Colon (tissue), 2 donors: ENCODE results near the gene LCORL.
"Not testable (repeated sequence)": the region's sequence is repeated elsewhere in the genome, so short reads cannot be mapped to it uniquely, and the experiment has no call there.

Source experiments
- FAIRE-seq: peaks from 2 replicates; lab custom pipeline; 2012; peaks lifted over from hg19 to GRCh38; lab: Jason Lieb, UNC
- donor health status: control.
- donor health status: control.

Gene LCORL

DNA sequence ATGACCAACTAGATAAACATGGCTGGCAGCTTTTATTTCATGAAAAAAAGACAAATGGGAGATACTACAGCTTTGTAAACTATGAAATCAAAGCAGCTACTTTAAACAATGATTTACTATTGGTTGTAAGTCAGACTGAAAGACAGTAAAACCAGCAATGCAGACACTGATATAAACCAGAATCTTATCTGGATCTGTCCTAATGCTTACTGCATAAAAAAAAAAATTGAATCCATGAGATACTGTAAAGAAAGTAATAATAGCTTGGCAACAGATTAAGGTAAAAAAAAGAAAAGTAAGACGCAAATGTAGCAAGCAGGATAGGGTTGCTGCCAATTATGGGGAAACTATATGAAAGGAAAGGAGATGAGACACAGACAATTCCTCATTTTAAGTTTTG is 7.3 kb downstream of the LCORL start:
- FAIRE-seq: no peak

DNA sequence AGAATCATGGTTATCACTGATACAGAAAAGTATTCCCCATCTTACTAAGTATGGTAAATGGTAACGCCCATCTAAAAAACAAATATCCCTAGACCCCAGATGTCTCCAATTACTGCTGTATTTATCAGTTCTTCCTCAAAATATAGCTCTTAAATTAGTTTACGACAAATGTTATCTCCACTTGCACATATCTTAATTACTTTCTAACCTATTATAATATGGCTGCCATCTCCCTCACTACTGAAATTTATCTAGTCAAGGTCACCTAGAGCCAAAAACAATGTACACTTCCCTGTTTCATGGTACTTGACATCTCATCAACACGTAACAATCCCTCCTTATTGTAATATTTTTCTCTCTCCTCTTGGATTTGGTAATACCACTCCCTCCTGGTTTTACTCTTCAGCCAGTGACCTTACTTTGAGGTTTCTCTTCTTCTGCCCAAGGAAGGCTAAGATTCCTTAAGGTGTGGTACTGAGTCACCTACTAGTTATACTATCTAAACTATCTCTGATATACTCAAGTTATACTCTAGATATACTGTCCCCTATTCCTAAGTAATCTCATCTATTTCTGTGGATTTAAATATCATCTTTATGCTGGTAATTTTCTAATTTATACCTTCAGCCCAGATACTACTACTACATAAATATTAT is 8.6 kb downstream of the LCORL start:
- peak; percentile 21 for FAIRE-seq

DNA sequence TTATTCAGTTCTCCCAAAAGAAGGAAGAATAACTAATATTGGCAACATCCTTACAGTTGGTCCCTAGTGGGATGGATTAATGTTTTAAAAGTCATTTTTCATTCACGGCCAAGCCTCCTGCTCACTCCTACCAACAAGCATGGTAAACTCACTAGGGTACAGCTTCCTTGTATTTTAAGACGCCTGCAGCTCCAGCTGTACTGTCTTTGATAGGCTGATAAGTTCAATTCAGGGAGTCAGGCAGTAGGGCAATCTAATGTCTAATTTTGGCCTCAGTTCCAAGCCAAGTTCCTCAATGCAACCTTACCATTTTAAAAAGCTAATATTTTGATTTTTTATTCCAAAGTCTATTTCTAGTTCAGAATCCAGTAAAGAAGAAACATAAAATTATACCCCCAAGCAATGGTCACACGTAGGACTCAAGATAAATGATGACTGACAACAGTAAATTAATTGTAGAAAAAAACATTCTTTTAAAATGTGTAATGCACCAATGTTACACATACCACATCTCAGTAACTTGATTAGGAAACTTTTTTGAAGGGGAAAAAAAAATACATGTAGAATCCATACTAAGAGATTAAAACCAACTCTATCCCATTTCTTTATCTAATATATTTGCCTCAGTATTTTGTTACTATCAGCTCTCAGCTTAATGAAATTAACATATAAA is 9.3 kb downstream of the LCORL start:
- FAIRE-seq: no peak

DNA sequence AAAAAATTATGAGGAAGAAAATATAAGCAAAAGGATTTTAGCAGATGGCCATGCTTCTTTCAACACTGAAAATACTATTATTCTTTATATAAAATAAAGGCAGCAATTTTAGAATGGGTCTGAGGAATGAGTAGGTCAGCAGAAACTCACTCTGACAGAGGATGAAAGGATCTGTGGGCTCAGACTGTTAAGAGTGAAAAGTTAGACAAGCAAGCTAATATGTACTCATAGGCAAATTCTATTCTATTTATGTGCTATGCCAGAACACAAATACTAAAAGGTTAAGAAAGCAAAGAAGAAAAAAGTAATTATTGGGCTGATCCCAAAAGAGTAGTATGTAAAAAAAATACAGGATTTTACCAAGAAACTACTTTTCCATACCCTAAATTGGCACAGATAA is 13.9 kb downstream of the LCORL start:
- no peak for FAIRE-seq

DNA sequence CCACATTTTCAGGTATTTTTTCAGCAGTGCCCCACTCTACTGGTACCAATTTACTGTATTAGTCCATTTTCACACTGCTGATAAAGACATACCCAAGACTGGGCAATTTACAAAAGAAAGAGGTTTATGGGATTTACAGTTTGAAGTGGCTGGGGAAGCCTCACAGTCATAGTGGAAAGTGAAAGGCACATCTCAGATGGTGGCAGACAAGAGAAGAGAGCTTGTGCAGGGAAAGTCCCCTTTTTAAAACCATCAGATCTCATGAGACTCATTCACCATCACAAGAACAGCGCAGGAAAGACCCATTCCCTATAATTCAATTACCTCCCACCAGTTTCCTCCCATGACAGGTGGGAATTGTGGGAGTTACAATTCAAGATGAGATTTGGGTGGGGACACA is 15.1 kb downstream of the LCORL start:
- FAIRE-seq: not testable (repeated sequence)

DNA sequence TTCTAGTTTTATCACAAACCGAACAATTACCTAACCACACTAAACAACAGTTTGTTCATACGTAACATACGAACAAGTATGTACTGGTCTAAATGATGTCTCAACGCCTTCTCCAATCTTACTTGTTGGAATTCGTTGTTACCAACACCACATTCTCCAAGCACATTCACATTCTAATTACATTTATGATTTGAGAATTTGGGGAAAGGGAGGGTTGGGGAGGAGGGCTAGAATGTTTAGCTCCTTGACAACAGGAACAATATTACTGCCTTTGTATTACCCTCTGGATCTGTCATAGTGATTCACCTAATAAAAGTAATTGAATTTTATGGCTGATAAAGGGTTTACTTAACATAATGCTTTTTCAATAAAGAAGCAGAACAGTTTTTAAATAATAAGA is 24.4 kb downstream of the LCORL start:
- FAIRE-seq: no peak

DNA sequence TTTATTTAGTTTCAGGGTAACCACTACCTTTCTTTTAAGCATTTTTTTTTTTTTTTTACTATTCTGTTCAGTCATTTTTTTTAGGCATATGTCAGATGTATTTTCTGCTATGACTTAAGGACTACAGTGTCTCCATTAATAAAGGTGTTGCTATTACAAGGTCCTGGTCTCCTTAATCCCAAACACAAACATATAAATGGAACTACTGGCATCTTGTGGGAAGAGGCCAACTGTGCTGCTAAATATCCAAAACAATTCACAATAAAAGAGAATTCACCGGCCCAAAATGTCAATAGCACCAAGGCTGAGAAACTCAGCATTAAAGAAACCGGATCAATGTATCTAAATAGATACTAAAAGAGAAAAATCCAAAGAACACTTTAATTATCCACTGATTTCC is 26.4 kb downstream of the LCORL start:
- FAIRE-seq: no peak

DNA sequence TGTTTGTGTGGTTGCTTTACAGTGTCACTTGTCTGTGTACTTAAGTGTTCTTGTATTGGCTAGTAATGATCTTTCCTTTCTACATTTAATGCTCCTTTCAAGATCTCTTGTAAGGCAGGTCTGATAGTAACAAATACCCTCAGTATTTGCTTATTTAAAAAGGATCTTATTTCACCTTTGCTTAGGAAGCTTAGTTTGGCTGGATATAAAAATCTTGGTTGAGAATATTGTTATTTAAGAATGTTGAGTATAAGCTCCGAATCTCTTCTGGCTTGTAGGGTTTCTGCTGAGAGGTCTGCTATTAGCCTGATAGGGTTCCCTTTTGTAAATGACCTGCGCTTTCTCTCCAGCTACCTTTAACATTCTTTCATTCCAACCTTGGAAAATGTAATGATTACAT is 35.7 kb downstream of the LCORL start:
- FAIRE-seq: no peak

DNA sequence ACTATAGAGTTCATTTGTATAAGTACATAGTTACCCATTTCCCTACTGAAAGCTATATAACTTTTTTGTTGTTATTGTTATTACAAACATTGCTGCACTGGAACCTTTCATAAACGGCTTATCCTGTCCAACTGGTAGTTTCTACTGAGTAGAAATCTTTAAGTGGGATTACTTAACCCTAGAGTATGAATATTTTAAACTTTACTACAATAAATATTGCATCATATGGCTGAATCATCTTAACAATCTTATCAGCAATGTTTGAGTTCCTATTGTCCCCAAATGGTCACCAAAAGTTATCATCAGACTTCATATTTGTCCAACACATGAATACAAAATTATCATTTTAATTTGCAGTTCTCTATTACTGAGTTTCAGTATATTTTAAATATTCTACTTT is 40.5 kb downstream of the LCORL start:
- no peak for FAIRE-seq

DNA sequence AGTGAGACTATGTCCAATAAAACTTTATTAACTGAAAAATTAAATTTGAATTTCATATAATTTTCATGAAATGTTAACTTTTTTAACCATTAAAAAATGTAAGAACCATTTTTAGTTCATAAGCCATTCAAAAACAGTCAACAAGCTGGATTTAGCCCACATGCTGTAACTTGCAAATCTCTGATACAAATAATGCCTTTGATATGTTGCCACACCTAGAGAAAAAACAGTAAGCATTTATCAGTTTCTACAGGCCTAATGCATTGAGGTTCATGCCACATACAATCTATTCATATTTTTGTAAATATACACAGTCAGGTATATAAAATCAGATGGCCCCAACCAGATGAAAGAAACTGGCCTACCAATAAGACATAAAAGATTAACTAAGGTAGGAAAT is 52.8 kb downstream of the LCORL start:
- no peak for FAIRE-seq

DNA sequence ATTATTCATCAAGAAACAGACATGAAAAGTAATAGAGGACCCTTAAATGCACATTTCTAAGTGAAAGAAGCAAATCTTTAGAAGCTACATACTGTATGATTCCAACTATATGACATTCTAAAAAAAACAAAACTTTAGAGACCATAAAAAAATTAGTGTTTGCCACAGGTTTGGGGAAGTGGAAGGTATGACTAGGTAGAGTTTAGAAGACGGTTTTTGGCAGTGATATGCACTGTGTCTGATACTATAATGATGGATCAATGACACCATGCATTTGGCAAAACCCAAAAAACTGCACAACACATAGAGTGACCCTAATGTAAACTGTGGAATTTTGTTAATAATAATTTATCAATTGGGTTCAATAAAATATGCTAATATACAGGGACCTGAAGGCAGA is 54.5 kb downstream of the LCORL start:
- no peak for FAIRE-seq

DNA sequence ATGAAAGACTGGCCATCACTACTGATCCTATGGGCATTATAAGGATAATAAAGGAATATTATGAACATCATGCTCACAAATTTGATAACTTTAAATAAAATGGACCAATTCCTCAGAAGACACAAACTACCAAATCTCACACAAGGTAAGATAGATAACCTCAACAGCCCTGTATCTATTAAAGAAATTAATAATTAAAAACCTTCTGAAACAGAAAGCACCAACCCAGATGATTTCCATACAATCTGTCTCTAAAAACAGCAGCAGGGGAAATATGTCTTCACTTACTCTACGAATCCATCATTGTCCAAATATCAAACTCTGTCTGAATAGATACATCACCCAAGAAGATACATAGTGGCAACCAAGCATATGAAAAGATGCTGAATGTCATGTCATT is 55.2 kb downstream of the LCORL start:
- FAIRE-seq: no peak

DNA sequence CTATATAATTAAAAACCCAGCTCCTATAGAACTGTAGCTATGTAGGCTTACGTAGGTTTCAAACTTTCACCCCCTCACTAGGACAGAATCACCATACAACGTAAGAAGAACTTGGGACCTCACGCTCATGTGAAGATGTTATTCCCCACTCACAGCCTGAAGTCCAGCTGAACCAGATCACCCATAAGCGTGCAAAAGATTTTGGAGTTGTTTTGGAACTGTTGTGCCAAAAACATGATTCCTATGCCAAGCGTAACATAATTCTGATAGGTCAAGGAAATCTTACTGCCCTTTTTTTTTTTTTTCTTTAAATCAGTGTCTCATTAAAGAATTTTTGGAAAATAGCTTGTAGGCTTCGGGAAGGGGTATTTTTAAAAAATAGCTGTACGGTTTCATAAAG is 57.0 kb downstream of the LCORL start:
- FAIRE-seq: no peak

DNA sequence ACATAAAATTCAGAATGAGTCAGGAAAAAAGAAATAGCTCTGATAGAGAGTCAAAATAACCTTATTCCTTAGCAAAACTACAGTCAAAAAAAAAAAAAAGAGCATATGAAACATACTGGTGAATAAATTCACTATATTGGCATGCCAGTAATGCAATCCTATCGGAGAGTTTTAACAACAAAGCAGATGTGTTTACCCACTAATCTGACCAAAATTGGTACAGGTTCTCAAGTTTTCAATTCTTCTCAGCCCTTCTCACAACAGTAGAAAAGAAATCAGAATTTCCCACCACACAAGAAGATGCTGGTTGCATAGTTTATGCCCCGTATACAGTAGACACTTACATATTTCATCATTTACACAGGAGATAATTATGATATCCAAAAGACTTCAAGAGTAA is 59.4 kb downstream of the LCORL start:
- no peak for FAIRE-seq

DNA sequence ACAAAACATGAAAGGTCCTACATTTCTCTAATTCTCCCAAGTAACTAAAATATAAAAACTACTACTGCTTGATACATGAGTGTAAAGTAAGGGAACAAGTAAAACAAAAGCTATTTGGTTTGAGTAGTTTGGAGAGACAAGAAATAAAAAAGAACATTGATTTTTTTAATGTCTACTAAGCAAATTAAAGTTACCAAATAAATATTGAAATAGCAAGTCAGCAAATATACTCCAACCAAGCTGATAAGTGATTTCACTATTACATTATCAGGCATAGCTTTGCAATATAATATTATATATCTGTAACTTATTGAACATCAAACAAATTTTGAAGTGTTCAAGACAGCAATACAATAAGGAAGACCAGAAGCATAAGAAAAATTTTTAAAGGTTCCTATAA is 60.3 kb downstream of the LCORL start:
- no peak for FAIRE-seq

DNA sequence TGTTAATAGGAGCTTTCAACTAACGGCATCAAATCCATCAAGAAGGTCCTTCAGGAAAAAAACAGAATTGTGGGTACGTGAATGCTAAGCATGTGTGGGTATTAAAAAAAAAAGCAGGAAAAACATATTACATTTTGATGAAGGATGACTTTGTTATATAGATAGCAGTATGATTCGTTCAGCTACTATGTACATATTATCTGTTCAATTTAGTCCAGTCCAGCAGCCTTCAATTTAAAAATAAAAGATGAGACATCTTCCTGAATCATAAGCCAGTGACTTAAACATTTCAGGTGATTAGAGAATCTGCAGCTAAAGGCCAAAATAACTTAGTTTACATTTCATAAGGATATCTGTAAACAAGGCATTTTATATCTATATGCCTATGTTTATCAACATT is 63.4 kb downstream of the LCORL start:
- FAIRE-seq: no peak

DNA sequence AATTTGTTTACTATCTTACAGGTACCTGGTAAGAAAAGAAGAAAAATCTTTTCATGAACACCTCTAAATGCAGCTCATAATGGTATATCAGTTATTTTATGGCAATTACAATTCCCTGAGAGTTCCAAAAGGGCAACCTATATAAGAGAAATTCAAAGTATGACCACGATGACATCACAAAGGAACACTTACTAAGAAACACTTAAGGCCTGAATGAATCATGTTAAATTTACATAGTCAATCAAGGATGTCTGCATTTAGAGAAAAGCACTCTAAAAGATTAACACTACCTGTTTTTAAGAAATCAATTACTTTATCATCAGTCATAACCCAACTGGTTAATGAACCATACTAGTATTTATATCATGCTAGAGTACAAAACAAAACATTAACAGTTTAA is 63.9 kb downstream of the LCORL start:
- no peak for FAIRE-seq

DNA sequence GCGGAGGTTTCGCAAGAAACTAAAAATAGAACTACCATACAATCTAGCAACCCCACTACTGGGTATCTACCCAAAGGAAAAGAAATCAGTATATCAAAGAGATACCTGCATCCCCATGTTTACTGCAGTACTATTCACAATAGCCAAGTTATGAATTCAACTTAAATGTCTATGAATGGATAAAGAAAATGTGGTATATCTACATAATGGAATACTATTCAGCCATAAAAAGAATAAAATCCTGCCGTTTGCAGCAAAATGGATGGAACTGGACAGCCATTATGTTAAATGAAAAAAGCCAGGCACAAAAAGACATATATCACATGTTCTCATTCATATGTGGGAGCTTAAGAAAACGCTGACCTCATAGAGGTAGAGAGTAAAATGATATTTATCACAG is 65.3 kb downstream of the LCORL start:
- no peak for FAIRE-seq

DNA sequence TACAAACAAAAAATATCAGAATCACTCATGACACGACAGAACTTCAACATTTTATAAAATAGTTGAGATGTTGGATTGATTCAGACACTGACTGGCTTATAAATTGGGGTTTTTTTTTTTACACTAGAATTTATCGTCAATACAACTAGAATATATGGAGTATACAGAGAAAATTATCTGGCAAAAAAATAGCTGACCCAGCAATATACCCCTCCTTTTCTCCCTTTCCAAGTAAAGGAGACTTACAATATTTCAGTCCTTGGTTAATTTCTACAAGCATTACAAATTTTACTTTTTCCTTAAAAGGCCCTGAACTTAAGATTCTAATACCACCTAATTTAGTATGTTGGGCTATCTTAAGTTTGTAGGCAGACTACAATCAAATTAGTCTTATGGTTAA is 76.3 kb downstream of the LCORL start:
- FAIRE-seq: no peak

DNA sequence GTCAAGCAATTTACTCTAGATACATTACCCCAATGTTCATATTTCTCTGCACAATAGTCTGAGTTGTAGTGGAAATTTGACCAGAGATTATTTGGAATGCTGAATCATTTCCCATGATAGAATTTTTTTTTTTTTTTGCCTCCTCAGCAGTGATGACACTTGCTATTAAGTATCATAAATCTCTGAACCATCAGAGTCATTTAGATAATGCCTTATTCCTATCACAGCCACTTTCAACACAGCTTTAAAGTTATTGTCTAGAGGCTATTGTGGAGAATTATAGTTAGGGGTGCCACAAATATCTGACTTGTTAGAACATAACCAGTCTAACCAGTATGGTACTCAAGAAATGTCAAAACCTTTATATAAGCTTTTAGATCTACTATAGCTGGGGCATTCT is 79.8 kb downstream of the LCORL start:
- FAIRE-seq: no peak

DNA sequence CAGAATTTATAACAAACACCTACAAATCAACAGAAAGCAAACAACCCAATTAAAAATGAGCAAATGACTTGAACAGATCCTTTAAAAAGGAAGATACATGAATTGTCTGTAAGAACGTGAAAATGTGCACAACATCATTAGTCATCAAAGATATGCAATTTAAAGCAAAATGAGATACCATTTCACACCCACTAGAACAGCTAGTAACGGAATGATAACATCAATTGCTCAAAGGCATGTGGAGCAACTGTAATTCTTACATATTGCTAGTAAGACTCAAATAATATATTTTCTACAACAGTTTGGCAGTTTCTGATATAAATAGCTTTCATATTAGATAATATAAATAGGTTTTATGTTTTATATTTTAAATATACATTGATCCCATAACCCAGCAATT is 82.5 kb downstream of the LCORL start:
- no peak for FAIRE-seq

DNA sequence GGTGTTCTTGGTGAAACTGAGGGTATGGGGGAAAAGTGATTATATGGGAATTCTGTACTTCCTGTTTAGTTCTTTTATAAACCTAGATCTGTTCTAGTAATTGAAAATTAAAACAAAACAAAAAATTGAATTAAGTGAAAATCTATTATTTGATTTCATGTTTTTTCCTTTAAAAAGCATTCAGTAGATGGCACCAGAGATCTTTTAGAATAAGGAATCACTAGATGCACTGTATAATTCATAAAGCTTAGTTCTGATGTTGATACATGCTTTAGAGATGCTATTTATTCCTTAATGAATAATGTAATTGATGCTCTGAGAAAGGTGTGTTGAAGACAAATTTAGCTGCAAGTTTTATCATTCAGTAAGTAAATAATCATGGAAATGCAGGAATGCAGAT is 87.3 kb downstream of the LCORL start:
- FAIRE-seq: no peak

DNA sequence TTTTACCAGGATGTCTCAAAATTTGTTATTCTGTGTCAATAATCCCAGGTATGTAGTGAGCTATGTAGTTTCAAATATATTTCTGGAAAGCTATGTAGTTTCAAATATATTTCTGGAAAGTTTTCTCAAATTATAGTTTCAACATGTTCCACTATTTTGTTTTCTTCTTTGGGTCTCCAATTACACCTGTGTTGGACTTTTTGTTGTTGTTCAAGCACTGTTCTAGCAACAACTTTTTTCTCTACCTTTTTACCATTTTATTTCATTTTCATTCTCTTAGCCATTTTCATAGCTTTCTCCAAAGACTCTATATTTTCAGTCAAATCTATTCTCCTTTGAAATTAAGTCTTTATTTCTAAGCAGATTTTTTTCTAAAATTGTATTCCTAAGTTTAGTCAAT is 88.4 kb downstream of the LCORL start:
- no peak for FAIRE-seq

DNA sequence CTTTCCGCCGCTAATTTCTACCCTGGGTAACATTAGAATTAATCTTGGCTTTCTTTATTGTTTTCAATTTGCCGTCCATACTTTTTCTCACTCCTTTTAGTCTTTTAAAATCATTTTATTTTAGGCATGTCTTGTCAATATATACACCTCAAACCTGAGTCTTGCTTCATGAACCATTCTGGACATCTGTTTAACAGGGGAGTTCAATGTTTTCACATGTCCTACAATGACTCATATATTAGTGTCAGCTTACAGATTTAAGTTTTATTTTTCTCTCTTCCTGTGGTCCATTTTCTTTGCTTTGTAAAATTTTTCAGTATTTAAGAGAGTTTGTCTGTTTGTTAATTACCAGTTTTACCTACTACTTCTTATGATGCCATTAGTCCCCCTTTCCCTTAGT is 89.5 kb downstream of the LCORL start:
- no peak for FAIRE-seq

DNA sequence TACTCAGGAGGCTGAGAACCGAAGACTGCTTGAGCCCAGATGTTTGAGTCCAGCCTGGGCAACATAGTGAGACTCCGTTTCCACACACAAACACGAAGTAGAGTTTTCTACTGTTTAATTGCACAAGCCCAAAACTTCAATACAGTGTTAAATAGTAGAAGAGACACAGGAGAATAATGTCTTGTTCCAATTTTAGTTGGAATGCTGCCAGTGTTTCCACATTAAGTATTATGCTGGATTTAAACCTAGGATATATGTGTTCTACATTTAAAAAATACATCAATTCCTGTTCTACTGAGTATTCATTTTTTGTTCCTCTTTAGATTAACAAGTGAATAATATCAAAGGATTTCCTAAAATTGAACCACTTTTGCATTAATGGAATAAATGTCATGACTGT is 91.3 kb downstream of the LCORL start:
- no peak for FAIRE-seq
